ENCODE measurements around the gene FBXO10. TPM values are rescaled to one million over a fixed set of nuclear protein-coding genes. Genes with fewer than 3 reads are reported as not detected.

Gene FBXO10
- total RNA-seq, 1 donor from 2014 or later, result 13.2 TPM

- TF ChIP-seq CTCF (IDR thresholded peaks at IDR 0.05; ENCODE audit: insufficient read depth, low read length, poor library complexity, severe bottlenecking), result no peak
- DNase-seq (ENCODE audit: low read depth), result no peak
- H3K36me3 ChIP-seq (ENCODE audit: control insufficient read depth, insufficient read depth, low read length), result no peaks in the 10 kb centered on the region
- no peak overlapping the region for H3K4me3 ChIP-seq (ENCODE audit: low read depth, low read length)
- H3K27me3 ChIP-seq (ENCODE audit: control insufficient read depth, insufficient read depth, low read length), result no peaks in the 10 kb centered on the region
Observed at GRCh38 chr9:37562826-37563225, 13.4 kb downstream of the FBXO10 start.

GRCh38 chr9:37561682-37562081 is 14.5 kb downstream of the FBXO10 start:
- no peak for TF ChIP-seq CTCF (IDR thresholded peaks at IDR 0.05; ENCODE audit: insufficient read depth, low read length, poor library complexity, severe bottlenecking)
- Histone ChIP-seq H3K27me3 (ENCODE audit: control insufficient read depth, insufficient read depth, low read length) (no peaks in the 10 kb centered on the region), H3K36me3 (ENCODE audit: control insufficient read depth, insufficient read depth, low read length) (no peaks in the 10 kb centered on the region), H3K4me3 (ENCODE audit: low read depth, low read length) (no peak overlapping the region)
- no peak for DNase-seq (ENCODE audit: low read depth)

GRCh38 chr9:37559855-37560592 is 16.2 kb downstream of the FBXO10 start:
- Histone ChIP-seq H3K27me3 (ENCODE audit: control insufficient read depth, insufficient read depth, low read length) (no peaks in the 10 kb centered on the region), H3K36me3 (ENCODE audit: control insufficient read depth, insufficient read depth, low read length) (no peaks in the 10 kb centered on the region), H3K4me3 (ENCODE audit: low read depth, low read length) (no peak overlapping the region)
- TF ChIP-seq CTCF (IDR thresholded peaks at IDR 0.05; ENCODE audit: insufficient read depth, low read length, poor library complexity, severe bottlenecking), result no peak
- no peak for DNase-seq (ENCODE audit: low read depth)

GRCh38 chr9:37559125-37559524 is 17.1 kb downstream of the FBXO10 start:
- no peak for TF ChIP-seq CTCF (IDR thresholded peaks at IDR 0.05; ENCODE audit: insufficient read depth, low read length, poor library complexity, severe bottlenecking)
- Histone ChIP-seq H3K27me3 (ENCODE audit: control insufficient read depth, insufficient read depth, low read length) (no peaks in the 10 kb centered on the region), H3K36me3 (ENCODE audit: control insufficient read depth, insufficient read depth, low read length) (no peaks in the 10 kb centered on the region), H3K4me3 (ENCODE audit: low read depth, low read length) (no peak overlapping the region)
- DNase-seq (ENCODE audit: low read depth), result no peak

- TF ChIP-seq CTCF (IDR thresholded peaks at IDR 0.05; ENCODE audit: insufficient read depth, low read length, poor library complexity, severe bottlenecking), result no peak
- H3K36me3 ChIP-seq (ENCODE audit: control insufficient read depth, insufficient read depth, low read length), result no peaks in the 10 kb centered on the region
- H3K4me3 ChIP-seq (ENCODE audit: low read depth, low read length), result no peak overlapping the region
- H3K27me3 ChIP-seq (ENCODE audit: control insufficient read depth, insufficient read depth, low read length), result no peaks in the 10 kb centered on the region
- DNase-seq (ENCODE audit: low read depth), result no peak
Observed at GRCh38 chr9:37555786-37556185, 20.4 kb downstream of the FBXO10 start.

- Histone ChIP-seq H3K27me3 (ENCODE audit: control insufficient read depth, insufficient read depth, low read length) (no peaks in the 10 kb centered on the region), H3K4me3 (ENCODE audit: low read depth, low read length) (no peak overlapping the region), H3K36me3 (ENCODE audit: control insufficient read depth, insufficient read depth, low read length) (no peaks in the 10 kb centered on the region)
- DNase-seq (ENCODE audit: low read depth), result no peak
- TF ChIP-seq CTCF (IDR thresholded peaks at IDR 0.05; ENCODE audit: insufficient read depth, low read length, poor library complexity, severe bottlenecking), result no peak
Observed at GRCh38 chr9:37554318-37554717, 21.9 kb downstream of the FBXO10 start.
